SK-N-SH treated with all-trans-retinoic acid at 6 μM for 48 hours (cell line): ENCODE results near the gene GALNT17.

Experiments
- ARNTL ChIP-seq: fragments of 450-650 bp; formaldehyde crosslinking; IDR thresholded peaks from 2 replicates; pipeline ENCODE4 v1.5.0; 2020; ENCODE audit warnings: low read depth, mild to moderate bottlenecking, moderate library complexity, borderline replicate concordance
- CSDC2 ChIP-seq: fragments of 250-450 bp; sonication (Bioruptor Pico); IDR thresholded peaks from 2 replicates; pipeline ENCODE4 v1.5.0; 2020; ENCODE audit warnings: mild to moderate bottlenecking, moderate library complexity
- ISL1 ChIP-seq: fragments of 250-450 bp; sonication (Bioruptor Pico); IDR thresholded peaks from 2 replicates; pipeline ENCODE4 v2.1.2; 2022; ENCODE audit warnings: mild to moderate bottlenecking, moderate library complexity
- OSR1 ChIP-seq: fragments of 250-450 bp; sonication (Bioruptor Pico); IDR thresholded peaks from 2 replicates; pipeline ENCODE4 v1.8.0; 2022; ENCODE audit warnings: moderate library complexity, mild to moderate bottlenecking, inconsistent platforms
- PATZ1 ChIP-seq: fragments of 250-450 bp; sonication (Bioruptor Pico); IDR thresholded peaks from 2 replicates; pipeline ENCODE4 v1.8.0; 2020; ENCODE audit warnings: mild to moderate bottlenecking, moderate library complexity, borderline replicate concordance
- RARB ChIP-seq: fragments of 250-450 bp; sonication (Bioruptor Pico); IDR thresholded peaks from 2 replicates; pipeline ENCODE4 v1.8.0; 2021; ENCODE audit warnings: mild to moderate bottlenecking, moderate library complexity
- SNAI2 ChIP-seq: fragments of 250-450 bp; sonication (Bioruptor Pico); IDR thresholded peaks from 2 replicates; pipeline ENCODE4 v1.5.0; 2020; ENCODE audit warnings: mild to moderate bottlenecking, moderate library complexity
- ZC3H10 ChIP-seq: fragments of 250-450 bp; sonication (Bioruptor Pico); IDR thresholded peaks from 2 replicates; pipeline ENCODE4 v1.5.1; 2021; ENCODE audit warnings: mild to moderate bottlenecking, moderate library complexity
- ZFP3 ChIP-seq: fragments of 250-450 bp; sonication (Bioruptor Pico); IDR thresholded peaks from 2 replicates; pipeline ENCODE4 v1.5.0; 2020; ENCODE audit warnings: mild to moderate bottlenecking, moderate library complexity

DNA sequence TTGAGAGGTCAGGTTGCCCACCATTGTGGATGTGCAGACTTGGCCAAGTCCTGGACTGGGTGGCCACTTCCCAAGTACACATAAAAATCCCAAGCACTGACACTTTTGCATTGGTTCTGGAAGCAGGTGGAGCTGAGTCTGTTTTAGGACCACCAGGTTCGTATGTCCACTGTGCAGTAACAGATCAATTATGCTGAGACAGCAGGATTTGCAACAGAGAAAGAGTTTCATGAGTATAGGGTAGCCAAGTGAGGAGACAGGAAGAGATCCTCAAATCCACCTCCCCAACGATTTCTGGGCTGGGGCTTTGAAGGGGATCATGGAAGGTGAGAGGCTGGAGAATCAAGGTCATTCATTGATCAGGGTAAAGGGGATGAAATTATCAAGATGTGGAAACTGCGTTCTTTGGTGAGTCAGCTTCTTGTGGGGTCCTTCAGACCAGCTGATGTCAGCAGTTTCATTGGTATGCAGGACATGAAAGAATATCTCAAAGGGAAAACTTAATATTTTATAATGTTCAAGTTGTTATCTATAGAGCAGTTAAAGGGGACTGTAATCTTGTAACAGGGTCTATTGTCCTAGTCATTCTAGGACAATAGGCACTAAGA lies 277.7 kb downstream of the GALNT17 start:
- TF ChIP-seq ZC3H10 (CRISPR knock-in tag) (no peak), CSDC2 (CRISPR knock-in tag) (no peak), ZFP3 (CRISPR knock-in tag) (no peak), OSR1 (CRISPR knock-in tag) (no peak), SNAI2 (CRISPR knock-in tag) (no peak), PATZ1 (CRISPR knock-in tag) (no peak), ISL1 (CRISPR knock-in tag) (no peak), RARB (CRISPR knock-in tag) (no peak), ARNTL (CRISPR knock-in tag) (no peak)
